Ovary (tissue), 9 donors: ENCODE measurements around the gene GPT2. TPM values are rescaled to one million over a fixed set of nuclear protein-coding genes. Genes with fewer than 3 reads are reported as not detected.
A peak's percentile ranks its signal among the peaks of the same experiment; 100 is the strongest.

Source experiments
- DNase-seq, 5 donors: peaks; one replicate each; pipeline ENCODE4 v3.0.0-alpha.2; 2019 to 2020
- H3K27ac ChIP-seq, 2 donors: fragments of 200-600 bp; one replicate each; pipeline versions ENCODE4 v1.5.1 to v1.8.0; 2019 to 2022
- H3K27me3 ChIP-seq: fragments of 200-600 bp; one replicate; pipeline ENCODE4 v1.8.0; 2022
- H3K36me3 ChIP-seq: fragments of 200-600 bp; sonication (generic); one replicate; pipeline ENCODE4 v1.5.1; 2019
- H3K4me1 ChIP-seq: one replicate; pipeline ENCODE4 v1.8.1; 2013; ENCODE audit warnings: mild to moderate bottlenecking, moderate library complexity; ENCODE audit not compliant: insufficient read depth
- H3K4me3 ChIP-seq: fragments of 200-600 bp; sonication (generic); one replicate; pipeline ENCODE4 v1.5.1; 2017
- H3K9me3 ChIP-seq, 2 donors: fragments of 200-600 bp in 1 of 2; sonication (generic) in 1 of 2; one replicate each; pipeline versions ENCODE4 v1.5.1 to v1.8.1; 2013 to 2019; ENCODE audit warnings: mild to moderate bottlenecking in 1 of 2, moderate library complexity in 1 of 2
- CTCF ChIP-seq, 3 donors: fragments of 450-650 bp in 2 of 3; fragments of 200-600 bp in 1 of 3; IDR thresholded peaks; one replicate each; pipeline versions ENCODE4 v1.5.1 to v1.8.0; 2016 to 2022; ENCODE audit warnings: antibody characterized with exemption in 3 of 3, mild to moderate bottlenecking in 1 of 3
- EP300 ChIP-seq: sonication (generic); formaldehyde crosslinking; IDR thresholded peaks from one replicate; pipeline ENCODE4 v1.6.1; 2017; ENCODE audit warnings: antibody characterized with exemption
- POLR2A ChIP-seq: fragments of 450-650 bp; IDR thresholded peaks from one replicate; pipeline ENCODE4 v1.6.1; 2017; ENCODE audit warnings: antibody characterized with exemption, mild to moderate bottlenecking, moderate library complexity
- WGBS, 3 donors: extraction: QIAGEN DNeasy Blood & Tissue Kit in 1 of 3; methylation state at CpG; one replicate each; pipeline versions ENCODE4 v1.1.5 to v1.1.7; 2013 to 2017; 5-methylcytosine and 5-hydroxymethylcytosine counted together
- intact Hi-C, 4 donors: fragments of 100-400 bp; cut with DNase I; formaldehyde crosslinking; loops; one replicate each; pipeline versions ENCODE4 v1.11.0 to v1.15.1; 2022 to 2023
- polyA plus RNA-seq, 2 donors: library from polyadenylated mRNA; stranded (reverse); fragments of 200-250 nt in 1 of 2; fragments of 350-450 nt in 1 of 2; fragmentation: Illumina TruSeq in 1 of 2; extraction: RNeasy Lipid Tissue Mini Kit (QIAGEN cat#74804) in 1 of 2; gene quantifications; one replicate each; pipeline ENCODE4 v1.2.3, GENCODE V29; 2013 to 2014
- total RNA-seq, 7 donors: library from RNA; depleted of rRNA in 2 of 7; stranded (reverse); fragments of >200 nt in 2 of 7; fragmentation: NEBNext Ultra II Directional in 3 of 7; extraction: Animal tissue kit (Norgen Biotek cat#: 25700) in 3 of 7; gene quantifications; one replicate each; pipeline versions ENCODE4 v1.1.0 to v1.2.4, GENCODE V29; 2016 to 2023
- donor health status: DM: no; HTN: no; CAD: no; lungs with moderate emphysema.
- donor health status: DM: no; HTN: no; CAD: no.
- donor health status: Bipolar disorder and iron deficiency.
- donor health status: DM: yes; HTN: yes; CAD: no.
- donor health status: DM: no; HTN: no; CAD: no.
- donor health status: DM: yes; HTN: yes; CAD: no.

Gene GPT2
- total and polyA plus RNA-seq, 9 donors, result 2.2 to 30.7 (median 4.9) TPM

GRCh38 chr16:46882940-46883307 is 1.2 kb upstream of the GPT2 start:
- no peaks in the 10 kb centered on the region for H3K36me3 ChIP-seq
- no peak overlapping the region for H3K4me3 ChIP-seq
- no peak for DNase-seq
- no peaks in the 10 kb centered on the region for H3K4me1 ChIP-seq
- H3K27ac ChIP-seq, result no peak overlapping the region
- H3K27me3 ChIP-seq, result no peaks in the 10 kb centered on the region
- intact Hi-C loops, result no loop called here
- no peak for TF ChIP-seq POLR2A
- TF ChIP-seq CTCF (IDR thresholded peaks at IDR 0.05), result no peak
- no peak for TF ChIP-seq EP300
- H3K9me3 ChIP-seq, result no peaks in the 10 kb centered on the region
- WGBS, 3 donors, result 81 to 83% (median 82%) methylated on average over 6 of the region's 6 CpGs

- intact Hi-C loops, result no loop called here
- 35 to 43% (median 39%) methylated on average over 10 of the region's 10 CpGs for WGBS, 3 donors
- no peaks in the 10 kb centered on the region for H3K4me1 ChIP-seq
- H3K4me3 ChIP-seq, result peak overlapping the region; percentile 64
- no peaks in the 10 kb centered on the region for H3K9me3 ChIP-seq
- no peaks in the 10 kb centered on the region for H3K36me3 ChIP-seq
- no peaks in the 10 kb centered on the region for H3K27me3 ChIP-seq
- TF ChIP-seq POLR2A (no peak), CTCF (IDR thresholded peaks at IDR 0.05) (no peak), EP300 (no peak)
- no peak overlapping the region for H3K27ac ChIP-seq
- no peak for DNase-seq
Observed at GRCh38 chr16:46883353-46883689, 841 bp upstream of the GPT2 start.

DNA sequence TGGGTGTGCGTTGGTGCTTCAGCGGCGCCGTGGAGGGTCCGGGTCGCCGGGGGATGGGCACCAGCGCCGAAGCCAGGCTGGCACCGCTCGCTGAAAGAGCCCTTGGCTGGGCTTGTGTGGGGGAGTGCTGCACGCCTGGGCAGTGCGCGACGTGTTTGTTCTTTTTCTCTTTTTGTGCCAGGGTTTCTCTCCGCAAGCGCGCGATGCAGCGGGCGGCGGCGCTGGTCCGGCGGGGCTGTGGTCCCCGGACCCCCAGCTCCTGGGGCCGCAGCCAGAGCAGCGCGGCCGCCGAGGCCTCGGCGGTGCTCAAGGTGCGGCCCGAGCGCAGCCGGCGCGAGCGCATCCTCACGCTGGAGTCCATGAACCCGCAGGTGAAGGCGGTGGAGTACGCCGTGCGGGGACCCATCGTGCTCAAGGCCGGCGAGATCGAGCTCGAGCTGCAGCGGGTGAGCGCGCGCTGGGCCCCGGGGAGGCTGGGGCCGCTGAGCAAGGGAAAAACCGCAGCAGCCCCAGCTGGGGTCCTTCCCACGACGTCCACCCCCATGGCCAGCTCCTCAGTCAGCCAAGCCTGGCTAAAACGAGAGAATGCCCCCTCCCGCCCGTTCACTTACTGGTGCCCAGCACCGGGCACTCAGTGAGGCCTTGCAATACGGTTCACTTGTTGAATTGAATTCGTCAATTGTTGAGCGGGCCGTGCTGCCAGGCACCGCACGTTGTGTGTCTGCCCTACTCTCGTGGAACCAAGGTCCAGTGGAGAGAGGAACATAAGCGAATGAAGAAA is 541 bp downstream of the GPT2 start:
- intact Hi-C loops, result no loop called here
- H3K4me1 ChIP-seq, result no peaks in the 10 kb centered on the region
- H3K36me3 ChIP-seq, result no peaks in the 10 kb centered on the region
- TF ChIP-seq EP300 (no peak), CTCF (IDR thresholded peaks at IDR 0.05) (no peak), POLR2A (no peak)
- no peaks in the 10 kb centered on the region for H3K9me3 ChIP-seq
- H3K27ac ChIP-seq, result no peak overlapping the region
- H3K4me3 ChIP-seq, result peak overlapping the region; percentile 64
- peak in 1 of 5 donors; percentile 31 for DNase-seq
- WGBS, 3 donors, result 3 to 7% (median 4%) methylated on average over 42 to 72 of the region's 72 CpGs
- no peaks in the 10 kb centered on the region for H3K27me3 ChIP-seq

- TF ChIP-seq CTCF (IDR thresholded peaks at IDR 0.05) (no peak), EP300 (no peak), POLR2A (no peak)
- Histone ChIP-seq H3K27ac (no peak overlapping the region), H3K4me1 (no peaks in the 10 kb centered on the region), H3K27me3 (no peaks in the 10 kb centered on the region), H3K9me3 (no peaks in the 10 kb centered on the region), H3K36me3 (no peaks in the 10 kb centered on the region), H3K4me3 (no peak overlapping the region)
- DNase-seq, result peak in 3 of 5 donors; percentile 28 to 79 (median 38)
- WGBS, 3 donors, result 33 to 54% (median 33%) methylated on average over 10 to 12 of the region's 12 CpGs
- intact Hi-C loops, result no loop called here
Observed at GRCh38 chr16:46885960-46886763, 2.0 kb downstream of the GPT2 start.
